Endothelial cell of umbilical vein (primary cell): ENCODE data around the gene SMAD5.

ENCODE experiments used
- CTCF ChIP-seq, 2 donors: IDR thresholded peaks; 1 replicate in 1 of 2; 2 replicates in 1 of 2; pipeline ENCODE4 v1.5.1; 2011; ENCODE audit warnings: low read length in 2 of 2, mild to moderate bottlenecking in 2 of 2, moderate library complexity in 2 of 2, control low read depth in 1 of 2, inconsistent platforms in 1 of 2, low read depth in 1 of 2; ENCODE audit not compliant: insufficient read depth in 1 of 2; ENCODE audit errors: extremely low read depth in 1 of 2
- EZH2 ChIP-seq: IDR thresholded peaks from 2 replicates; pipeline ENCODE4 v1.6.1; 2012; ENCODE audit warnings: borderline replicate concordance, low read depth, mild to moderate bottlenecking, moderate library complexity, low read length, inconsistent platforms; ENCODE audit not compliant: severe bottlenecking
- POLR2A ChIP-seq: IDR thresholded peaks from 2 replicates; pipeline ENCODE4 v1.6.1; 2012; ENCODE audit warnings: low read depth, mild to moderate bottlenecking, control low read depth, low read length
- POLR2AphosphoS5 ChIP-seq: IDR thresholded peaks from 2 replicates; pipeline ENCODE4 v1.6.1; 2012; ENCODE audit warnings: low read depth, mild to moderate bottlenecking, control low read depth, low read length, moderate library complexity; ENCODE audit not compliant: insufficient read depth
- TF ChIP-seq, protein P1 (sequence below): IDR thresholded peaks from 2 replicates; pipeline ENCODE4 v1.6.1; 2011; ENCODE audit not compliant: insufficient read depth, insufficient read length

- TF ChIP-seq CTCF (IDR thresholded peaks at IDR 0.05; ENCODE audit: extremely low read depth in 1 of 2, insufficient read depth in 1 of 2, low read depth in 1 of 2, low read length in 2 of 2), result no peak
- TF ChIP-seq POLR2AphosphoS5, result no peak
- peak; percentile 97 for TF ChIP-seq EZH2
- TF ChIP-seq POLR2A, result no peak
- TF ChIP-seq, protein P1, sequence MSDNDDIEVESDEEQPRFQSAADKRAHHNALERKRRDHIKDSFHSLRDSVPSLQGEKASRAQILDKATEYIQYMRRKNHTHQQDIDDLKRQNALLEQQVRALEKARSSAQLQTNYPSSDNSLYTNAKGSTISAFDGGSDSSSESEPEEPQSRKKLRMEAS, result no peak
Measured at GRCh38 chr5:136191304-136192014, 58.8 kb downstream of the SMAD5 start.
